ENCODE results near the gene FGFR2.

DNA sequence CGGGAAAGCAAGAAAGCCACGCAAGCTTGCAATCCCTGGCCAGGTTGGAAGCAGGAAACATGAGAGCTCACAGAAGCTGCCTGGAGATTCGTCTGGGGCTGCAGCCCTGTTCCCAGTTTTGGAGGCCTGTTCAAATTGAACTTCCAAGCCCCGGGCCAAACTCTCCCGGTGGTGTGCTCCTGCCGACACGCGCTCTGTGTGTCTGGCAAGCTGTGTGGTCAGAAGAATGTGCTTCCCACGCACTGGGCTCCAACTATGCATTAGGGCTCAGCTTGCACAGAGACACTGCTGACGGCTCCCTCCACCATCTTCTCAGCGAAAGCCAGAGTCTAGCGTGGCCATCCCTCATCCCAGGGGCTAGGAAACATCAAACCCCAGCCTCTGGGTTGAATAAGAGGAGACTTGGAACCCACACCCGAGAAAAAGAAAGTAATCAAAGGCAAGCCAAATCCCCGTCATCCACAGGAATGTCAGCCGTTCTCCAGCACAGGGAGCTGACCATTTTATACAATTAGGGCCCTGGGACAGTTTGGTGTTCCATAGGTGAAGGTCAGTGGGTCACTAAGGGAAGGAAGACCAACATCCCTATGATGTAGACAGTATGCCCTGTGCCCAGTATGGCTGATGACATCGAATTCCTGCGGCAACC lies 107.2 kb downstream of the FGFR2 start:
- TF ChIP-seq, protein P1, sequence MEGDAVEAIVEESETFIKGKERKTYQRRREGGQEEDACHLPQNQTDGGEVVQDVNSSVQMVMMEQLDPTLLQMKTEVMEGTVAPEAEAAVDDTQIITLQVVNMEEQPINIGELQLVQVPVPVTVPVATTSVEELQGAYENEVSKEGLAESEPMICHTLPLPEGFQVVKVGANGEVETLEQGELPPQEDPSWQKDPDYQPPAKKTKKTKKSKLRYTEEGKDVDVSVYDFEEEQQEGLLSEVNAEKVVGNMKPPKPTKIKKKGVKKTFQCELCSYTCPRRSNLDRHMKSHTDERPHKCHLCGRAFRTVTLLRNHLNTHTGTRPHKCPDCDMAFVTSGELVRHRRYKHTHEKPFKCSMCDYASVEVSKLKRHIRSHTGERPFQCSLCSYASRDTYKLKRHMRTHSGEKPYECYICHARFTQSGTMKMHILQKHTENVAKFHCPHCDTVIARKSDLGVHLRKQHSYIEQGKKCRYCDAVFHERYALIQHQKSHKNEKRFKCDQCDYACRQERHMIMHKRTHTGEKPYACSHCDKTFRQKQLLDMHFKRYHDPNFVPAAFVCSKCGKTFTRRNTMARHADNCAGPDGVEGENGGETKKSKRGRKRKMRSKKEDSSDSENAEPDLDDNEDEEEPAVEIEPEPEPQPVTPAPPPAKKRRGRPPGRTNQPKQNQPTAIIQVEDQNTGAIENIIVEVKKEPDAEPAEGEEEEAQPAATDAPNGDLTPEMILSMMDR (IDR thresholded peaks at IDR 0.05) = no peak
- TF ChIP-seq POLR2A (IDR thresholded peaks at IDR 0.05) = no peak

Measured in thyroid gland (tissue), 4 donors.